ENCODE data around the gene SORCS2.

Gene SORCS2

DNA sequence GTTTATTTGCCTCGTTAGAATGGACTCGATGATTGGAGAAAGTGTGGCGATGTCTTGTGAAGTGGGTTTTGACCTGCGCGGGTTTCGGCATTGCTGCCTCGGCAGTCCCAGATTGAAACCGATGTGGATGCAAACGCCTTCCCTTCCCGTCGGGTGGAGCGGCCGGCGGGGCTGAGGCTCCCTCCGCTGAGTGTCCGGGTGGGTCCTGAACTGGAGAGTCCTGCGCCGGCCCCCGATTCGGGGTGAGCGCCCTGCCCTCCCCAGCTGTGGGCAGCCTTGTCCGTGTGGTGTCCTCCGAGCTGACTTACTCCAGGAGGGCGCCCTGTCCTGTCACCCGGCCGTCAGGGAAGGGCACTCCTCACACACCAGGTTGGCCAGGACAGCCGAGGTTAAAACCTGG is 317.7 kb downstream of the SORCS2 start:
- no peak for TF ChIP-seq TAF1 (IDR thresholded peaks at IDR 0.05; ENCODE audit: borderline replicate concordance, insufficient read depth, low read length)
- TF ChIP-seq POLR2AphosphoS5 (IDR thresholded peaks at IDR 0.05; ENCODE audit: low read depth, low read length): no peak
- TF ChIP-seq SIN3A (IDR thresholded peaks at IDR 0.05; ENCODE audit: borderline replicate concordance, insufficient read depth, low read length): no peak
- TF ChIP-seq FOXP2 (optimal IDR thresholded peaks at IDR 0.05; ENCODE audit: borderline replicate concordance, extremely low read depth, extremely low read length, insufficient read depth): no peak
- TF ChIP-seq, protein P1, sequence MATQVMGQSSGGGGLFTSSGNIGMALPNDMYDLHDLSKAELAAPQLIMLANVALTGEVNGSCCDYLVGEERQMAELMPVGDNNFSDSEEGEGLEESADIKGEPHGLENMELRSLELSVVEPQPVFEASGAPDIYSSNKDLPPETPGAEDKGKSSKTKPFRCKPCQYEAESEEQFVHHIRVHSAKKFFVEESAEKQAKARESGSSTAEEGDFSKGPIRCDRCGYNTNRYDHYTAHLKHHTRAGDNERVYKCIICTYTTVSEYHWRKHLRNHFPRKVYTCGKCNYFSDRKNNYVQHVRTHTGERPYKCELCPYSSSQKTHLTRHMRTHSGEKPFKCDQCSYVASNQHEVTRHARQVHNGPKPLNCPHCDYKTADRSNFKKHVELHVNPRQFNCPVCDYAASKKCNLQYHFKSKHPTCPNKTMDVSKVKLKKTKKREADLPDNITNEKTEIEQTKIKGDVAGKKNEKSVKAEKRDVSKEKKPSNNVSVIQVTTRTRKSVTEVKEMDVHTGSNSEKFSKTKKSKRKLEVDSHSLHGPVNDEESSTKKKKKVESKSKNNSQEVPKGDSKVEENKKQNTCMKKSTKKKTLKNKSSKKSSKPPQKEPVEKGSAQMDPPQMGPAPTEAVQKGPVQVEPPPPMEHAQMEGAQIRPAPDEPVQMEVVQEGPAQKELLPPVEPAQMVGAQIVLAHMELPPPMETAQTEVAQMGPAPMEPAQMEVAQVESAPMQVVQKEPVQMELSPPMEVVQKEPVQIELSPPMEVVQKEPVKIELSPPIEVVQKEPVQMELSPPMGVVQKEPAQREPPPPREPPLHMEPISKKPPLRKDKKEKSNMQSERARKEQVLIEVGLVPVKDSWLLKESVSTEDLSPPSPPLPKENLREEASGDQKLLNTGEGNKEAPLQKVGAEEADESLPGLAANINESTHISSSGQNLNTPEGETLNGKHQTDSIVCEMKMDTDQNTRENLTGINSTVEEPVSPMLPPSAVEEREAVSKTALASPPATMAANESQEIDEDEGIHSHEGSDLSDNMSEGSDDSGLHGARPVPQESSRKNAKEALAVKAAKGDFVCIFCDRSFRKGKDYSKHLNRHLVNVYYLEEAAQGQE (IDR thresholded peaks at IDR 0.05; ENCODE audit: insufficient read depth in 1 of 2, low read depth in 2 of 2, low read length in 2 of 2): no peak

DNA sequence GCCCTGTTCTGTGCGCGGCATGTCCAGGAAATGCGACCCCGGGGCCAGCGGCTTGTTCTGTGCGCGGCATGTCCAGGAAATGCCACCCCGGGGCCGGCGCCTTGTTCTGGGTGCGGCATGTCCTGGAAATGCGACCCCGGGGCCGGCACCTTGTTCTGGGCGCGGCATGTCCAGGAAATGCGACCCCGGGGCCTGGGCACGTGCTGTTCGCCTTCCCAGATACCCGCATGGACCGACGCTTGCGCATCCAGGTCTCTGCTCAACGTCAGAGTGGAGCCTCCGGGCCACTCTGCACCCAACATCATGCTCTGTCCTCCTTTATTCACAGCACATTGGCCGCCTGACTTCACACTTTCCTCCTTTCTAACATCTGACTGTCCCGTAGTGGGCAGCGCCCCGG is 318.2 kb downstream of the SORCS2 start:
- TF ChIP-seq FOXP2 (optimal IDR thresholded peaks at IDR 0.05; ENCODE audit: borderline replicate concordance, extremely low read depth, extremely low read length, insufficient read depth): no peak
- no peak for TF ChIP-seq TAF1 (IDR thresholded peaks at IDR 0.05; ENCODE audit: borderline replicate concordance, insufficient read depth, low read length)
- TF ChIP-seq POLR2AphosphoS5 (IDR thresholded peaks at IDR 0.05; ENCODE audit: low read depth, low read length): no peak
- no peak for TF ChIP-seq SIN3A (IDR thresholded peaks at IDR 0.05; ENCODE audit: borderline replicate concordance, insufficient read depth, low read length)
- TF ChIP-seq, protein P1 (IDR thresholded peaks at IDR 0.05; ENCODE audit: insufficient read depth in 1 of 2, low read depth in 2 of 2, low read length in 2 of 2): no peak

DNA sequence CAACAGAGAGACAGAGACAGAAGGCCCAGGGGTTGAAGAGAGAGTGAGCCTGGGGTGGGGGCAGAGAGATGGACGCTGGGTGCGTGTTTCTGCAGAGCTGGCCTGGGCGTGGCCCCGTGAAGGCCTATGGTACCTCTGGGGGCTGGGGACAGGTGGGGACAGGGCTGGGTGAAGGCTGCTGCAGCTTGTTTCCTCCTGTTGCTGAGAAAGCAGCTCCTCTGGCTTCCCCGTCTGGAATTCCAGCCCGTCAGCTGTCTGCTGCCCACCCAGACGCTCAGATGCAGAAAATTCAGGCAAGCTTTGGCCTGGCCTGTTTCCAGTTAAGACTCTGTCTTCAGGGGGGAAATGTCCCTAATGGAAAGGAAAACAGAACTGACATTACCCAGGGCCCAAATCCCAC is 319.2 kb downstream of the SORCS2 start:
- TF ChIP-seq, protein P1 (IDR thresholded peaks at IDR 0.05; ENCODE audit: insufficient read depth in 1 of 2, low read depth in 2 of 2, low read length in 2 of 2): no peak
- TF ChIP-seq POLR2AphosphoS5 (IDR thresholded peaks at IDR 0.05; ENCODE audit: low read depth, low read length): no peak
- no peak for TF ChIP-seq TAF1 (IDR thresholded peaks at IDR 0.05; ENCODE audit: borderline replicate concordance, insufficient read depth, low read length)
- no peak for TF ChIP-seq FOXP2 (optimal IDR thresholded peaks at IDR 0.05; ENCODE audit: borderline replicate concordance, extremely low read depth, extremely low read length, insufficient read depth)
- no peak for TF ChIP-seq SIN3A (IDR thresholded peaks at IDR 0.05; ENCODE audit: borderline replicate concordance, insufficient read depth, low read length)

DNA sequence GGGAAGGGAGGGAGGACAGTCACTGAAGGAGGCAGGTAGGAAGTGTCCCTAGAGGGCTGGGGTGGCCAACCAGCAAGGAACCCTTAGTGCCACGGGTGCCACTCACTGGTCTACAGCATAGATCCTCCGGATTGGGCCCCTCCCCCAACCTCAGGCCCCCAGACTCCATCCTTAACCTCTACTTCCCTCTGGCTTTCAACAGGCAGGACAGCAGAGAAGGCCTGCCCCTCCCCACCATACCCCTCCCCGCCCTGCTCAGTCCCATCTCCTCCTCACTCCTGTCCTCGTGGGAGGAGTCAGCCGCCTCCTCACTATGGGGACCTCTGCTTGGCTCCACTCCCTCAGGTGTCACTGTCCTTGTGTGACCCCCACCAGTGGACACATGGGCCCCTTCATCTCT is 320.1 kb downstream of the SORCS2 start:
- TF ChIP-seq, protein P1 (IDR thresholded peaks at IDR 0.05; ENCODE audit: insufficient read depth in 1 of 2, low read depth in 2 of 2, low read length in 2 of 2): no peak
- TF ChIP-seq TAF1 (IDR thresholded peaks at IDR 0.05; ENCODE audit: borderline replicate concordance, insufficient read depth, low read length) (no peak), POLR2AphosphoS5 (IDR thresholded peaks at IDR 0.05; ENCODE audit: low read depth, low read length) (no peak), SIN3A (IDR thresholded peaks at IDR 0.05; ENCODE audit: borderline replicate concordance, insufficient read depth, low read length) (no peak), FOXP2 (optimal IDR thresholded peaks at IDR 0.05; ENCODE audit: borderline replicate concordance, extremely low read depth, extremely low read length, insufficient read depth) (no peak)

DNA sequence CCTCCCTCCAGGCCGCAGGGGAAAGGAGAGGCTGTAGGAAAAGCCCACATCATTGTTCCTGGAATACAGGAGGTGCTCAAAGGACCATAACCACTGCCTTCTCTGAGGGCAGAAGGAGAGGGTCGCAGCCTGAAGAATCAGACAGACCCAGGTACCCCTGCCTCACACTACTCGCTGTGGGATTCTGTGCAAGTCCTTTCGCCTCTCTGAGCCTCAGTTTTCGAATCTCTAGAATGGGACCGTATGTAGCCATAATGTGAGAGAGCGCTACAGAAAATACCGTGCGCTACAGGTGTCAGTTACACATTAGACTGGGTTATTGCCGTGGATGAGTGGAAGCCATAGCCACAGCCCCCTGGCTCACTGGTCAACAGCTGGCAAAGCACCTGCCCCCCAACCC is 320.6 kb downstream of the SORCS2 start:
- no peak for TF ChIP-seq FOXP2 (optimal IDR thresholded peaks at IDR 0.05; ENCODE audit: borderline replicate concordance, extremely low read depth, extremely low read length, insufficient read depth)
- TF ChIP-seq POLR2AphosphoS5 (IDR thresholded peaks at IDR 0.05; ENCODE audit: low read depth, low read length): no peak
- TF ChIP-seq, protein P1 (IDR thresholded peaks at IDR 0.05; ENCODE audit: insufficient read depth in 1 of 2, low read depth in 2 of 2, low read length in 2 of 2): no peak
- no peak for TF ChIP-seq SIN3A (IDR thresholded peaks at IDR 0.05; ENCODE audit: borderline replicate concordance, insufficient read depth, low read length)
- no peak for TF ChIP-seq TAF1 (IDR thresholded peaks at IDR 0.05; ENCODE audit: borderline replicate concordance, insufficient read depth, low read length)

Data from PFSK-1 (cell line).